ENCODE data around the gene COQ10B. TPM values are rescaled to one million over a fixed set of nuclear protein-coding genes. Genes with fewer than 3 reads are reported as not detected.

COQ10B gene
- total RNA-seq, 3 donors from 2014 or later, result 28.1 to 32.4 (median 31.7) TPM

DNA sequence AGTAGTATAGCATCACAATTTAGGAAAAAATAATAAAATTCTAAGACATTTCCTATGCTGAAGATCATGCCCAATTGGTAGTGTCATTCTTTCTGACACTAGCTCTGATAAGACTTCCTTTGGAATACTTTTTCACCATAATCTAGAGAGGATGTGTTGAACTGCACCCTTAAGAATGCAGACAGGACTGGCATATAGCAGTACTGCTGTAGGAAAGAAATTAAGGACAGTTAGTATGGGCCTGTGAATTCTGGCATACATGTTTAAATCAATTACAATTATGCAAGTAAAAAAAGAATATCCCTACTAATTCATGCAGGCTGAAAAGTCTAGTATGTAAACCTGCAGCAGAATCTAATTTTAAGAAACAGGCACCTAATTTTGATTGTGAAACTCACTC, 33.9 kb upstream of the COQ10B start:
- TF ChIP-seq, protein P1, sequence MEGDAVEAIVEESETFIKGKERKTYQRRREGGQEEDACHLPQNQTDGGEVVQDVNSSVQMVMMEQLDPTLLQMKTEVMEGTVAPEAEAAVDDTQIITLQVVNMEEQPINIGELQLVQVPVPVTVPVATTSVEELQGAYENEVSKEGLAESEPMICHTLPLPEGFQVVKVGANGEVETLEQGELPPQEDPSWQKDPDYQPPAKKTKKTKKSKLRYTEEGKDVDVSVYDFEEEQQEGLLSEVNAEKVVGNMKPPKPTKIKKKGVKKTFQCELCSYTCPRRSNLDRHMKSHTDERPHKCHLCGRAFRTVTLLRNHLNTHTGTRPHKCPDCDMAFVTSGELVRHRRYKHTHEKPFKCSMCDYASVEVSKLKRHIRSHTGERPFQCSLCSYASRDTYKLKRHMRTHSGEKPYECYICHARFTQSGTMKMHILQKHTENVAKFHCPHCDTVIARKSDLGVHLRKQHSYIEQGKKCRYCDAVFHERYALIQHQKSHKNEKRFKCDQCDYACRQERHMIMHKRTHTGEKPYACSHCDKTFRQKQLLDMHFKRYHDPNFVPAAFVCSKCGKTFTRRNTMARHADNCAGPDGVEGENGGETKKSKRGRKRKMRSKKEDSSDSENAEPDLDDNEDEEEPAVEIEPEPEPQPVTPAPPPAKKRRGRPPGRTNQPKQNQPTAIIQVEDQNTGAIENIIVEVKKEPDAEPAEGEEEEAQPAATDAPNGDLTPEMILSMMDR (IDR thresholded peaks at IDR 0.05), result no peak
- ATAC-seq (no peak), DNase-seq (no peak)
- H3K36me3 ChIP-seq (ENCODE audit: low read depth), result peaks cover 8% of the 10 kb centered on the region
- intact Hi-C loops (cut with DNase I, micrococcal nuclease), result no loop called here
- no peaks in the 10 kb centered on the region for H3K4me1 ChIP-seq (ENCODE audit: low read depth)
- H3K4me3 ChIP-seq, result no peak overlapping the region
- H3K9me3 ChIP-seq, result no peaks in the 10 kb centered on the region

DNA sequence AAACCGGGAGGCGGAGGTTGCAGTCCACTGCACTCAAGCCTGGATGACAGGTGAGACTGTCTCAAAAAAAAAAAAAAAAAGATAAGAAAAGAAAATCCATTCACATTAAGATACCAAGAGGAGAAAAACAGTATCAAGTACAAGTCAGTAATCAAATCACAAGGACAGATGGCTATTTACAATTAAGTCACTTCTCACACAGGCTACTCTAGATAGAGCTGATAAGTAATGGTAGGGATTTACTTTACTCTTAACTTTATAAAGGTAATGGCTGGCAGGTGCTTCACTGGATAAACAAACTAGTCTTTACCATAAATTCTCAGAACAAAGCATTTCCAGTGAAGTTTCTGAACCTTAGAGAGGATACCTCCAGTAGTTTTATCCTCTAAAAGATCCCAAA, 30.0 kb upstream of the COQ10B start:
- no peaks in the 10 kb centered on the region for H3K36me3 ChIP-seq (ENCODE audit: low read depth)
- ATAC-seq, result no peak
- intact Hi-C loops (cut with DNase I, micrococcal nuclease), result no loop called here
- H3K4me3 ChIP-seq, result no peak overlapping the region
- peaks cover 33% of the 10 kb centered on the region for H3K4me1 ChIP-seq (ENCODE audit: low read depth)
- DNase-seq, result no peak
- H3K9me3 ChIP-seq, result no peaks in the 10 kb centered on the region
- TF ChIP-seq, protein P1 (IDR thresholded peaks at IDR 0.05), result no peak

DNA sequence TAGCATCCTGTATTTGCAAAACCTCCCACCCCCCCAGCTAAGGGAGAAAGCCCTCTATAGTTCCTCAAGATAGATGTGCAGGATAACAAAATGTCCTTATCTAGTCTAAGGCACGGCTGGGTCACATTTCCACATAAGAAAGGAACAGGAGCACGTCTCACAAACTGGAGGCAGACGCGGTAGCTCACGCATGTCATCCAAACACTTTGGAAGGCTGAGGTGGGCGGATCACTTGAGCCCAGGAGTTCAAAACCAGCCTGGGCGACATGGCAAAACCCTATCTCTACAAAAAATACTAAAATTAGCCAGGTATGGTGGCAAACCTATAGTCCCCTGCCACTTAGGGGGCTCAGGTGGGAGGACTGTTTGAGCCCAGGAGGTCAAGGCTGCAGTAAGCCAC, 27.8 kb upstream of the COQ10B start:
- Histone ChIP-seq H3K36me3 (ENCODE audit: low read depth) (no peaks in the 10 kb centered on the region), H3K9me3 (no peaks in the 10 kb centered on the region), H3K4me3 (no peak overlapping the region), H3K4me1 (ENCODE audit: low read depth) (peaks cover 33% of the 10 kb centered on the region)
- ATAC-seq (no peak), DNase-seq (no peak)
- TF ChIP-seq, protein P1 (IDR thresholded peaks at IDR 0.05), result no peak
- intact Hi-C loops (cut with DNase I, micrococcal nuclease), result no loop called here

DNA sequence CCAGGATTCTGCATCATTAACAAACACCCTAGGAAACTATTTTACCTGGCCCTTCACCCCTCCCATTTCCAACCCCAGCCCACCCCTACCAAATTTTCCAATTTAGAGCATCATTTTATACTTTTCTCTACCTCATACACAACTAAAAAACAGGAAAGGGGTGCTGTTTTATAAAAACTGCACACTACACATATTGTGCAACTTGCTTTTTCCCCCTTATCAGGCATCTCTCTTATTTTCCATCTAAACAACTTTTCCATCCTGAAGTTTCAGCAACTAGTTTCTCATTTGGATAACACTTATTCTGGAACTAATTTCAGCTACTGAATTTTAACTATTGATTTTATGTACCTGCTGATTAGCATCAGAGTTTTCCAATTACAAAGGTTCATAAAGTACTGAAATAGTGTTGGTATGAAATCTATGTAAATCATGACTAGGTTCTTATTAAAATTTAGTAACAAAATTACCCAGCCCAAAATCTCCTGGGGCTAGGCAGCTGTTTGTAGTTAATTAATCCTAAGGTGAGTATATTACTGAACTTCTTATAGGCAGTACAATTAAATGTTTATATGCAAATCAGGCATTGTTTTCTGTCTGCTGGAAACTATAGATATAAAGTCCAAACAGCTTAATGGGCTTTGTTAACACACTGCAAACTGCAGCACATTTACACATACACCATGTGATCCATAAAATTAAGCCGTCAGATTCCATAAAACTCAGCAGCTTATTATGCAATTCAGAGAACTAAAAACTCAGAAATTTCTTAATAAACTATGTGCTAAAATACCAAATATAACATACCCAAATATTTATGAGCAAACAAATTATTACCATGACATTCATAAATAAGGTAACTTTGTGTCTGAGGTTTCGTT, 26.4 kb upstream of the COQ10B start:
- Histone ChIP-seq H3K4me3 (no peak overlapping the region), H3K9me3 (no peaks in the 10 kb centered on the region), H3K36me3 (ENCODE audit: low read depth) (no peaks in the 10 kb centered on the region), H3K4me1 (ENCODE audit: low read depth) (peaks cover 42% of the 10 kb centered on the region)
- TF ChIP-seq, protein P1 (IDR thresholded peaks at IDR 0.05), result no peak
- DNase-seq (no peak), ATAC-seq (peak; percentile 37)
- intact Hi-C loops (cut with DNase I, micrococcal nuclease), result no loop called here

DNA sequence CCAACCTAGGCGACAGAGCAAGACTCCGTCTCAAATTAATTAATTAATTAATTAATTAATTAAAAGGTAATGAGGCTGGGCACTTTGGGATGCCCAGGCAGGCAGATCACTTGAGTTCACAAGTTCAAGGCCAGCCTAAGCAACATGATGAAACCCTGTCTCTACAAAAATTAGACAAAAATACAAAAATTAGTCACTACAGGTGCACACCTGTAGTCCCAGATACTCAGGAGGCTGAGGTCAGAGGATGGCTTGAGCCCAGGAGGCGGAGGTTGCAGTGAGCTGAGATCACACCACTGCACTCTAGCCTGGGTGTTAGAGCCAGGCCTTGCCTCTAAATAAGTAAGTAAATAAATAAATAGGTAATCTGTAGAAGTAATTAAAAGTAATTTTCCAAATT, 25.4 kb upstream of the COQ10B start:
- Histone ChIP-seq H3K9me3 (no peaks in the 10 kb centered on the region), H3K4me1 (ENCODE audit: low read depth) (peaks cover 52% of the 10 kb centered on the region), H3K36me3 (ENCODE audit: low read depth) (no peaks in the 10 kb centered on the region), H3K4me3 (no peak overlapping the region)
- DNase-seq (no peak), ATAC-seq (no peak)
- intact Hi-C loops (cut with DNase I, micrococcal nuclease), result no loop called here
- TF ChIP-seq, protein P1 (IDR thresholded peaks at IDR 0.05), result no peak
